ENCODE data around the gene NR2C2. TPM values are rescaled to one million over a fixed set of nuclear protein-coding genes. Genes with fewer than 3 reads are reported as not detected.

The NR2C2 gene
- total and polyA plus RNA-seq, 2 donors (not counting 1 experiment from before 2014, with no cell fraction given): 22.8 to 96.9 TPM

- WGBS (ENCODE audit: insufficient coverage): 95% methylated on average over 4 of the region's 6 CpGs
- no peaks in the 10 kb centered on the region for H4K20me1 ChIP-seq (ENCODE audit: control insufficient read depth, insufficient read depth, low read length, poor library complexity, severe bottlenecking)
- H3K27ac ChIP-seq (ENCODE audit: low read length in 2 of 2): no peak overlapping the region
- Mint-ChIP-seq H3K27ac (no peak overlapping the region), H3K4me3 (no peak overlapping the region), H3K9me3 (ENCODE audit: insufficient read depth) (no peaks in the 10 kb centered on the region), H3K27me3 (no peaks in the 10 kb centered on the region), H3K4me1 (peaks cover 1% of the 10 kb centered on the region)
- ChIA-PET POLR2A (no interaction called here), CTCF (no interaction called here)
- H3K79me2 ChIP-seq (ENCODE audit: control insufficient read depth, insufficient read depth, low read length): peaks cover 29% of the 10 kb centered on the region
- TF ChIP-seq CTCF (IDR thresholded peaks at IDR 0.05) (no peak), EZH2 (IDR thresholded peaks at IDR 0.05; ENCODE audit: borderline replicate concordance, insufficient read depth, low read depth, low read length, poor library complexity, severe bottlenecking) (no peak)
- DNase-seq (no peak), ATAC-seq (ENCODE audit: low read depth) (no peak)
- no peak overlapping the region for H2AFZ ChIP-seq (ENCODE audit: insufficient read depth, low read depth, low read length, poor library complexity, severe bottlenecking)
- H3K4me3 ChIP-seq (ENCODE audit: control extremely low read depth in 1 of 5, extremely low read depth in 1 of 5, insufficient read depth in 1 of 5, low read depth in 2 of 5, low read length in 4 of 5): no peak overlapping the region
- H3K36me3 ChIP-seq (replicated peaks in 1 of 2; ENCODE audit: control extremely low read depth in 1 of 2, control insufficient read depth in 1 of 2, extremely low read depth in 1 of 2, insufficient read depth in 2 of 2, low read length in 1 of 2): no peaks in the 10 kb centered on the region
- intact Hi-C loops (cut with micrococcal nuclease): no loop called here
- no peaks in the 10 kb centered on the region for H3K4me1 ChIP-seq (ENCODE audit: control insufficient read depth in 2 of 2, insufficient read depth in 2 of 2, low read length in 2 of 2)
- no peak overlapping the region for H3K4me2 ChIP-seq (replicated peaks; ENCODE audit: low read depth, low read length, poor library complexity, severe bottlenecking)
- no peaks in the 10 kb centered on the region for H3K27me3 ChIP-seq (replicated peaks in 1 of 4; ENCODE audit: control extremely low read depth in 1 of 4, control insufficient read depth in 3 of 4, insufficient read depth in 4 of 4, low read length in 3 of 4)
- no peaks in the 10 kb centered on the region for H3K9me3 ChIP-seq (ENCODE audit: control extremely low read depth in 1 of 3, control insufficient read depth in 2 of 3, insufficient read depth in 1 of 3, low read length in 2 of 3)
- H3K9ac ChIP-seq (ENCODE audit: low read length): no peak overlapping the region
These were observed 11.6 kb upstream of the NR2C2 start for GRCh38 chr3:14935592-14936345.

DNA sequence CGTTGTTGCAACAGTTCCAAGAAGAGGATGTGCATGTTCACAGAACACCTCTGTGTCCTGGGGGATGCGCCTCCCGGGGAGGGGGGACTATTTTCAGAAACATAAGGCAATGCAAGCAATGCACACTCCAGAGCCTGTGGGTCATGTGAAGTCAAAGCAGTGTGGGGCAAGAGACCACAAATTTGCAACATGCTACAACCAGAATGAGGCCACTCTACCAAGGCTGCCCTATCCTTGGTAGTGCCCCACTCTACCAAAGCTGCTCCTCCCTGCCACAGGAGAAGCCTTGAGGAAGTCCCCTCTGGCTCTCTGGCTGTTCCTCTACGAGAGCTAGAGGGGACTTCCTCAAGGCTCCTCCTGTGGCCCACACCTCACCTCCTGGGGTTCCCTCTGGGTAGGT is 8.4 kb upstream of the NR2C2 start:
- H3K36me3 ChIP-seq (replicated peaks in 1 of 2; ENCODE audit: control extremely low read depth in 1 of 2, control insufficient read depth in 1 of 2, extremely low read depth in 1 of 2, insufficient read depth in 2 of 2, low read length in 1 of 2): peaks cover 1 to 5% of the 10 kb centered on the region in 2 experiments
- no peak overlapping the region for H3K4me3 Mint-ChIP-seq
- H3K9ac ChIP-seq (ENCODE audit: low read length): no peak overlapping the region
- no peak overlapping the region for H3K27ac ChIP-seq (ENCODE audit: low read length in 2 of 2)
- H3K9me3 Mint-ChIP-seq (ENCODE audit: insufficient read depth): no peaks in the 10 kb centered on the region
- DNase-seq: no peak
- no peak overlapping the region for H3K4me2 ChIP-seq (replicated peaks; ENCODE audit: low read depth, low read length, poor library complexity, severe bottlenecking)
- no peak for ATAC-seq (ENCODE audit: low read depth)
- H3K27ac Mint-ChIP-seq: no peak overlapping the region
- H3K27me3 Mint-ChIP-seq: no peaks in the 10 kb centered on the region
- intact Hi-C loops (cut with micrococcal nuclease): no loop called here
- POLR2A ChIA-PET: no interaction called here
- peaks cover 52% of the 10 kb centered on the region for H3K79me2 ChIP-seq (ENCODE audit: control insufficient read depth, insufficient read depth, low read length)
- H3K27me3 ChIP-seq (replicated peaks in 1 of 4; ENCODE audit: control extremely low read depth in 1 of 4, control insufficient read depth in 3 of 4, insufficient read depth in 4 of 4, low read length in 3 of 4): no peaks in the 10 kb centered on the region
- CTCF ChIA-PET: interaction anchor here (1.2 to 2.8 kb wide), 2 partner anchors 18 to 170 kb away, joined by 3 to 9 read pairs; no protein-coding TSS in a partner anchor
- H3K4me1 Mint-ChIP-seq: peaks cover 12% of the 10 kb centered on the region
- TF ChIP-seq CTCF (IDR thresholded peaks at IDR 0.05) (no peak), EZH2 (IDR thresholded peaks at IDR 0.05; ENCODE audit: borderline replicate concordance, insufficient read depth, low read depth, low read length, poor library complexity, severe bottlenecking) (no peak)
- H2AFZ ChIP-seq (ENCODE audit: insufficient read depth, low read depth, low read length, poor library complexity, severe bottlenecking): no peak overlapping the region
- 63% methylated on average over 1 of the region's 4 CpGs for WGBS (ENCODE audit: insufficient coverage)
- H4K20me1 ChIP-seq (ENCODE audit: control insufficient read depth, insufficient read depth, low read length, poor library complexity, severe bottlenecking): peaks cover 7% of the 10 kb centered on the region
- no peak overlapping the region for H3K4me3 ChIP-seq (ENCODE audit: control extremely low read depth in 1 of 5, extremely low read depth in 1 of 5, insufficient read depth in 1 of 5, low read depth in 2 of 5, low read length in 4 of 5)
- no peaks in the 10 kb centered on the region for H3K4me1 ChIP-seq (ENCODE audit: control insufficient read depth in 2 of 2, insufficient read depth in 2 of 2, low read length in 2 of 2)
- no peaks in the 10 kb centered on the region for H3K9me3 ChIP-seq (ENCODE audit: control extremely low read depth in 1 of 3, control insufficient read depth in 2 of 3, insufficient read depth in 1 of 3, low read length in 2 of 3)

Measured in B cell (primary cell).